ENCODE measurements around the gene POLN.
"Not testable (repeated sequence)": the region's sequence is repeated elsewhere in the genome, so short reads cannot be mapped to it uniquely, and the experiment has no call there.

POLN gene

GRCh38 chr4:2250357-2251072, 8.6 kb upstream of the POLN start:
- peak; percentile 1 for DNase-seq

- peak; percentile 1 for DNase-seq
These were observed 7.8 kb upstream of the POLN start for GRCh38 chr4:2249526-2250356.

- peak; percentile 0 for DNase-seq
These were observed 6.9 kb upstream of the POLN start for GRCh38 chr4:2248821-2249261.

- DNase-seq, result peak; percentile 0
These were observed 6.3 kb upstream of the POLN start for GRCh38 chr4:2248044-2248780.

GRCh38 chr4:2247128-2248043, 5.5 kb upstream of the POLN start:
- no peak for DNase-seq

GRCh38 chr4:2246384-2247127, 4.6 kb upstream of the POLN start:
- no peak for DNase-seq

GRCh38 chr4:2245787-2246275, 3.9 kb upstream of the POLN start:
- no peak for DNase-seq

- no peak for DNase-seq
These were observed 3.3 kb upstream of the POLN start for GRCh38 chr4:2245057-2245786.

GRCh38 chr4:2243681-2244380, 1.9 kb upstream of the POLN start:
- DNase-seq, result peak; percentile 23

GRCh38 chr4:2241003-2241402, 918 bp downstream of the POLN start:
- DNase-seq, result no peak

- no peak for DNase-seq
These were observed 4.8 kb downstream of the POLN start for GRCh38 chr4:2236944-2237666.

GRCh38 chr4:2231082-2231481, 10.8 kb downstream of the POLN start:
- DNase-seq, result no peak

- no peak for DNase-seq
These were observed 15.7 kb downstream of the POLN start for GRCh38 chr4:2226261-2226660.

- DNase-seq, result no peak
These were observed 19.1 kb downstream of the POLN start for GRCh38 chr4:2222838-2223237.

- not testable (repeated sequence) for DNase-seq
These were observed 20.5 kb downstream of the POLN start for GRCh38 chr4:2221378-2221777.

- peak; percentile 85 for DNase-seq
These were observed 21.8 kb downstream of the POLN start for GRCh38 chr4:2220016-2220630.

- DNase-seq, result no peak
These were observed 22.6 kb downstream of the POLN start for GRCh38 chr4:2219233-2219760.

- DNase-seq, result no peak
These were observed 23.5 kb downstream of the POLN start for GRCh38 chr4:2218436-2218835.

GRCh38 chr4:2217726-2218125, 24.2 kb downstream of the POLN start:
- no peak for DNase-seq
